Mesenchymal stem cell (in vitro differentiated cells and primary cell): ENCODE data around the gene TIGD3.

Source experiments
- DNase-seq: peaks from one replicate; pipeline ENCODE4 v3.0.0-alpha.2; 2013
- H2AFZ ChIP-seq: one replicate; pipeline ENCODE4 v1.6.1; 2013; ENCODE audit warnings: low read depth, mild to moderate bottlenecking, control low read depth, inconsistent platforms, low read length, moderate library complexity
- H2AK5ac ChIP-seq: 2 replicates; pipeline ENCODE4 v1.6.1; 2013; ENCODE audit warnings: low read length, moderate library complexity, mild to moderate bottlenecking, inconsistent platforms; ENCODE audit not compliant: severe bottlenecking
- H2BK120ac ChIP-seq: one replicate; pipeline ENCODE4 v1.6.1; 2013; ENCODE audit warnings: low read depth, mild to moderate bottlenecking, inconsistent platforms, low read length, moderate library complexity
- H2BK12ac ChIP-seq, 2 experiments: one replicate each; pipeline ENCODE4 v1.6.1; 2013; ENCODE audit warnings: inconsistent platforms in 2 of 2, low read length in 2 of 2, mild to moderate bottlenecking in 2 of 2, moderate library complexity in 2 of 2, control low read depth in 1 of 2
- H2BK15ac ChIP-seq: one replicate; pipeline ENCODE4 v1.6.1; 2013; ENCODE audit warnings: mild to moderate bottlenecking, low read depth, inconsistent platforms; ENCODE audit not compliant: poor library complexity, severe bottlenecking
- H2BK5ac ChIP-seq: 2 replicates; pipeline ENCODE4 v1.6.1; 2013; ENCODE audit warnings: low read depth, mild to moderate bottlenecking, low read length, control low read depth, inconsistent platforms; ENCODE audit not compliant: poor library complexity, severe bottlenecking
- H3K14ac ChIP-seq, 2 experiments: one replicate each; pipeline ENCODE4 v1.6.1; 2013; ENCODE audit warnings: inconsistent platforms in 2 of 2, low read length in 2 of 2, control low read depth in 1 of 2, mild to moderate bottlenecking in 1 of 2, moderate library complexity in 1 of 2
- H3K18ac ChIP-seq, 2 experiments: one replicate each; pipeline ENCODE4 v1.6.1; 2013; ENCODE audit warnings: inconsistent platforms in 2 of 2, low read length in 2 of 2, control low read depth in 1 of 2, low read depth in 1 of 2, mild to moderate bottlenecking in 1 of 2
- H3K23ac ChIP-seq, 2 experiments: one replicate each; pipeline ENCODE4 v1.6.1; 2013; ENCODE audit warnings: inconsistent platforms in 2 of 2, low read length in 2 of 2, mild to moderate bottlenecking in 2 of 2, moderate library complexity in 2 of 2, control low read depth in 1 of 2
- H3K27ac ChIP-seq: 2 replicates; pipeline ENCODE4 v1.5.1; 2013; ENCODE audit warnings: mild to moderate bottlenecking, moderate library complexity, low read length, control low read depth, inconsistent platforms; ENCODE audit not compliant: poor library complexity, severe bottlenecking
- H3K27me3 ChIP-seq, 2 experiments: 2 replicates each; pipeline versions ENCODE4 v1.6.1 to v1.7.0; 2013; ENCODE audit warnings: low read length in 2 of 2, mild to moderate bottlenecking in 2 of 2, moderate library complexity in 2 of 2, control low read depth in 1 of 2, inconsistent platforms in 1 of 2; ENCODE audit not compliant: control insufficient read depth in 1 of 2, insufficient read depth in 1 of 2
- H3K36me3 ChIP-seq, 2 experiments: 2 replicates each; pipeline versions ENCODE4 v1.6.1 to v1.7.0; 2013; ENCODE audit warnings: low read length in 2 of 2, control low read depth in 1 of 2, inconsistent platforms in 1 of 2, low read depth in 1 of 2, mild to moderate bottlenecking in 1 of 2; ENCODE audit not compliant: insufficient read depth in 2 of 2, control insufficient read depth in 1 of 2
- H3K4ac ChIP-seq, 2 experiments: one replicate each; pipeline ENCODE4 v1.6.1; 2013; ENCODE audit warnings: inconsistent platforms in 2 of 2, low read length in 2 of 2, mild to moderate bottlenecking in 2 of 2, moderate library complexity in 2 of 2, control low read depth in 1 of 2, low read depth in 1 of 2
- H3K4me1 ChIP-seq: 2 replicates; pipeline ENCODE4 v1.6.1; 2013; ENCODE audit warnings: low read depth, low read length, control low read depth; ENCODE audit not compliant: control insufficient read depth, insufficient read depth
- H3K4me2 ChIP-seq: 2 replicates; pipeline ENCODE4 v1.6.1; 2013; ENCODE audit warnings: low read length, mild to moderate bottlenecking, inconsistent platforms; ENCODE audit not compliant: poor library complexity, severe bottlenecking
- H3K4me3 ChIP-seq, 2 experiments: 2 replicates each; pipeline versions ENCODE4 v1.5.1 to v1.7.0; 2013; ENCODE audit warnings: low read length in 2 of 2, mild to moderate bottlenecking in 2 of 2, control low read depth in 1 of 2, low read depth in 1 of 2; ENCODE audit not compliant: insufficient read depth in 1 of 2
- H3K79me1 ChIP-seq: replicated peaks from 2 replicates; pipeline ENCODE4 v1.6.1; 2013; ENCODE audit warnings: mild to moderate bottlenecking, control low read depth, low read length, inconsistent platforms; ENCODE audit not compliant: poor library complexity, severe bottlenecking
- H3K9ac ChIP-seq: 2 replicates; pipeline ENCODE4 v1.7.0; 2013; ENCODE audit warnings: mild to moderate bottlenecking, low read length, moderate library complexity
- H3K9me3 ChIP-seq: 2 replicates; pipeline ENCODE4 v1.7.0; 2013; ENCODE audit warnings: mild to moderate bottlenecking, low read length; ENCODE audit not compliant: control insufficient read depth
- H4K8ac ChIP-seq: one replicate; pipeline ENCODE4 v1.6.1; 2013; ENCODE audit warnings: inconsistent platforms, mild to moderate bottlenecking, low read length, moderate library complexity
- H4K91ac ChIP-seq: one replicate; pipeline ENCODE4 v1.6.1; 2013; ENCODE audit warnings: mild to moderate bottlenecking, low read length, inconsistent platforms
- WGBS: methylation state at CpG from one replicate; pipeline ENCODE4 v1.1.7; 2013; ENCODE audit warnings: mixed read lengths; 5-methylcytosine and 5-hydroxymethylcytosine counted together

TIGD3 gene

DNA sequence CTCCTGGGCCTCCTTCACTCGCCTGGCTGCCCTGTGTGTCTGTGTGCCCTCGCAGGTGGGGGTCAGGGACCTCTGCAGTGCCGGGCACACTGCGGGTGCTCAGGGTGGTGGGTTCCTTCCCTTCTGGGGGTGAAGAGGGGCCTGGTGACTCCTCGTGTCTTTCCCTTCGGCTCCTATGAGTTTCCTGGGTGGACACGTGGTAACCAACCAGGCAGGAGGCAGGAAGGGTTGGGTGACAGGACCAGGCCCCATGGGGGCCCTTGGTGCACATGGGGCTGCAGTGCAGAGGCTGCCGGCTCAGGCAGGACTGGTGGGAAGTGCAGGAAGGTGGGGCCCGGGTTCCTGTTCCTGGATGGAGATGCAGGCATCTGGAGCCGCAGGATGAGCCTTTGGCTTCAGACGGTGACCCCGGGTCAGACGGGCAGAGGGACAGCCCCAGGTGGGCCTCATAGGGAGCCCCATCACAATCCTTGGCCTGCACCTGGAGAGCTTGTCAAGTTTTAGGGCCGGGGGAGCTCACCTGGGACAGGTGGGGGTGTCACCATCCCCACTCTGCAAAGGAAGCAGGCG, 41.5 kb downstream of the TIGD3 start:
- Histone ChIP-seq H3K14ac (no peak overlapping the region), H3K27ac (no peak overlapping the region), H2BK12ac (no peak overlapping the region), H3K23ac (no peak overlapping the region), H3K4ac (no peak overlapping the region), H2BK5ac (no peak overlapping the region), H2AFZ (no peak overlapping the region), H3K4me3 (no peak overlapping the region), H3K9me3 (no peaks in the 10 kb centered on the region), H4K91ac (no peak overlapping the region), H3K27me3 (no peaks in the 10 kb centered on the region), H2BK120ac (no peak overlapping the region), H4K8ac (no peak overlapping the region), H3K4me1 (peaks cover 18% of the 10 kb centered on the region), H3K36me3 (peaks cover 87 to 92% of the 10 kb centered on the region in 2 experiments), H3K79me1 (peaks cover 65% of the 10 kb centered on the region), H2AK5ac (no peak overlapping the region), H3K18ac (no peak overlapping the region), H3K9ac (no peak overlapping the region), H2BK15ac (no peak overlapping the region), H3K4me2 (no peak overlapping the region)
- DNase-seq, result no peak
- WGBS, result 94% methylated on average over 15 of the region's 15 CpGs

DNA sequence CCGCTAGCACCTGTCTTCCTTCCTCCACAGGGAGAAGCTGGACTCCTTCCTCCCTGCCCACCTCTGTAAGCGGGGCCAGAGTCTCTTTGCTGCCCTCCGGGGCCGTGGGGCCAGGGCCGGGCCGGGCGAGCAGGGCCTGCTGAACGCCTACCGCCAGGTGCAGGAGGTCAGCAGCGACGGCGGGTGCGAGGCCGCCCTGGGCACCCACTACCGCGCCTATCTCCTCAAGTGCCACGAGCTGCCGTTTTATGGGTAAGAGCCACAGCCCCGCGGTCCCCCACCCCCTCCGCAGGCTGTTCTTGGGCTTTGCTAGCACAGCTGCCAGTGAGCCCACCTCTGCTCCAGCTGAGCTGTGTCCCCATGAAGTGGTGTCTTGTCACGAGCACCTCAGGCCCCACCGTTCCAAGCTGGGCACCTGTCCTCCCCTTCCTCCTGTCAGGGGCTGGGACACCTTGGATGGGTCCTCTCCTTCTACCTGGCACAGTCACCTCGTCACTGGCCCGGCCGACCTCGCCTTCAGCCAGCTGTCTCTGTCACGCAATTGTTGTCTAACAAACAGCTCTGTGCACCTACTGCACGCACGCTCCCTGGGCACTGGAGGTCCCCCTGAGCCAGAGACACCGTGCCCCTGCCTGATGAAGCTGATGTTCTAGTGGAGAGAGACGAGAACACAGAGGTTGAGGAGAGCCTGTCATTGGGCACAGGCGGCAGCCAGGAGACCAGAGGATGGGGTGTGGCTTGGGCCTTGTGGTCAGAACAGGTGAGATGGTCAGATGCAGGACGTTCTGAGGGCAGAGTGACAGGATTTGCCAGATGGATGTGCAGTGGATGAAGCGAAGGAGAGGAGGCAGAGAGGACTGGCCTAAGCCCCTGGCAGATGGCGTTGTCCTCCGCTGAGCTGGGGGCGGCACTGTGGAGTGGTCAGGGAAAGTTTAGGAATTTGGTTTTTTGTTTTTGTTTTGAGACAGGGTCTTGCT, 42.5 kb downstream of the TIGD3 start:
- 96% methylated on average over 38 of the region's 38 CpGs for whole genome bisulfite sequencing
- H3K4me2 ChIP-seq, result no peak overlapping the region
- no peak for DNase-seq
- H3K4me3 ChIP-seq, result no peak overlapping the region
- peaks cover 11% of the 10 kb centered on the region for H3K4me1 ChIP-seq
- H2AFZ ChIP-seq, result no peak overlapping the region
- peaks cover 62% of the 10 kb centered on the region for H3K79me1 ChIP-seq
- no peak overlapping the region for H2AK5ac ChIP-seq
- H4K8ac ChIP-seq, result no peak overlapping the region
- no peak overlapping the region for H3K18ac ChIP-seq
- no peak overlapping the region for H4K91ac ChIP-seq
- H3K27ac ChIP-seq, result no peak overlapping the region
- no peaks in the 10 kb centered on the region for H3K9me3 ChIP-seq
- no peak overlapping the region for H3K9ac ChIP-seq
- H3K14ac ChIP-seq, result no peak overlapping the region
- no peak overlapping the region for H2BK120ac ChIP-seq
- no peak overlapping the region for H2BK5ac ChIP-seq
- no peaks in the 10 kb centered on the region for H3K27me3 ChIP-seq
- H2BK15ac ChIP-seq, result no peak overlapping the region
- peaks cover 88 to 95% of the 10 kb centered on the region in 2 experiments for H3K36me3 ChIP-seq
- no peak overlapping the region for H3K23ac ChIP-seq
- H3K4ac ChIP-seq, result no peak overlapping the region
- no peak overlapping the region for H2BK12ac ChIP-seq

DNA sequence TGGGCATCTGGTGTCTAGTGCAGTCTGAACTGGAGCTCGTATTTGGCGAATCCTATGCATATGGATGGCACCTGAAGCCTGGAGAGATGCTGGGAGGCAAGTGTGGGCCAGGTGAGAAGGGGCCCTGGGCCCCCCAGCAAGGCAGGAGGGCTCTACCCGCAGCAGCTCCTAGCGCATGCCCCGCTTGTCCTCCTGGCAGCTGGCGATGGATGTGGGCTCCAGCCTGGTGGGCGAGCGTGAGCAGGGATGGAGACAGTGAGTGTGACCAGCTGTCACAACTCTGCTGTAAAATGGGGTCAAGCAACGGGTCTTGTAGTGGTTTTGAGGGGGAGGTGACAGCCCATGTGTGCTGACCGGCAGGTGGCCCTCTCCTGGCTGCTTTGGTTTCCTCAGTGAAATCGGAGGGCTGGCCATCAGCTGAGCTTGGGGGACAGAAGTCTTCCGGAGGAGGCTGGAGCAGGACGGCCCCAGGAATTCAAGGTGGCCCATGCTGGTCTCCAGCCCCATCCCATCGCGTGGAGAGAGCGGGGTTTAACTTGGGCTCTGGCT, 43.9 kb downstream of the TIGD3 start:
- no peaks in the 10 kb centered on the region for H3K27me3 ChIP-seq
- no peak overlapping the region for H2BK15ac ChIP-seq
- no peak overlapping the region for H3K23ac ChIP-seq
- no peaks in the 10 kb centered on the region for H3K9me3 ChIP-seq
- H3K27ac ChIP-seq, result no peak overlapping the region
- H3K14ac ChIP-seq, result no peak overlapping the region
- DNase-seq, result no peak
- H3K36me3 ChIP-seq, result peaks cover 85 to 87% of the 10 kb centered on the region in 2 experiments
- H3K4me3 ChIP-seq, result no peak overlapping the region
- no peak overlapping the region for H2BK120ac ChIP-seq
- H3K9ac ChIP-seq, result no peak overlapping the region
- no peak overlapping the region for H3K18ac ChIP-seq
- H4K8ac ChIP-seq, result no peak overlapping the region
- peaks cover 5% of the 10 kb centered on the region for H3K4me1 ChIP-seq
- 93% methylated on average over 16 of the region's 16 CpGs for WGBS
- no peak overlapping the region for H4K91ac ChIP-seq
- no peak overlapping the region for H2AK5ac ChIP-seq
- peaks cover 52% of the 10 kb centered on the region for H3K79me1 ChIP-seq
- no peak overlapping the region for H2BK5ac ChIP-seq
- H3K4me2 ChIP-seq, result no peak overlapping the region
- no peak overlapping the region for H3K4ac ChIP-seq
- no peak overlapping the region for H2BK12ac ChIP-seq
- no peak overlapping the region for H2AFZ ChIP-seq

DNA sequence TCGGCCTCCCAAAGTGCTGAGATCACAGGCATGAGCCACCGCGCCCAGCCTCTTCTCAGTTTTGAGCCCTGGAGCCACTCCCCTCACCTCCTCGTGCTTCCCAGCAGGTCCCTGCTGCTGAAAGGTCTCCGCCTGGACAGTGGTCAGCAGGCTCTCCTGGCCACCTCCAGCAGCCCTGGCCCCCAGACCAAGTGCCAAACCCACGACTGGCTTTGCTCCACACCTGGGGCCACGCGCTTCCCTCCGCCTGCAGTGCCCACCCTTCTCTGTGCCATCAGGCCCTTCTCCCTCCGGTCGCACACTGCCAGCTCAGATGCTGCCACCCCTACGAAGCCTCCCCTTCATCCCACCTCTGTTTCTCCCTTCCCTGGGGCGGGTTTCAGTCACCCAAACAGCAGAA, 44.7 kb downstream of the TIGD3 start:
- 97% methylated on average over 13 of the region's 13 CpGs for WGBS
- Histone ChIP-seq H3K4me1 (peaks cover 5% of the 10 kb centered on the region), H2AK5ac (no peak overlapping the region)

More for the DNA sequence above, 44.7 kb downstream of the TIGD3 start:
- DNase-seq, result no peak
- Histone ChIP-seq H2BK120ac (no peak overlapping the region), H2AFZ (no peak overlapping the region), H3K23ac (no peak overlapping the region), H2BK12ac (no peak overlapping the region), H3K27me3 (no peaks in the 10 kb centered on the region), H3K36me3 (peaks cover 85 to 87% of the 10 kb centered on the region in 2 experiments), H3K4ac (no peak overlapping the region), H4K91ac (no peak overlapping the region), H3K4me3 (no peak overlapping the region), H3K14ac (no peak overlapping the region), H3K9me3 (no peaks in the 10 kb centered on the region), H3K27ac (no peak overlapping the region), H2BK5ac (no peak overlapping the region), H2BK15ac (no peak overlapping the region), H3K18ac (no peak overlapping the region), H3K4me2 (no peak overlapping the region), H3K79me1 (peaks cover 50% of the 10 kb centered on the region), H4K8ac (no peak overlapping the region), H3K9ac (no peak overlapping the region)
